ENCODE results near the gene PRKAR1A. TPM values are rescaled to one million over a fixed set of nuclear protein-coding genes. Genes with fewer than 3 reads are reported as not detected.

PRKAR1A gene
- total RNA-seq, 2 donors from 2014 or later: 534 to 672 TPM

DNA sequence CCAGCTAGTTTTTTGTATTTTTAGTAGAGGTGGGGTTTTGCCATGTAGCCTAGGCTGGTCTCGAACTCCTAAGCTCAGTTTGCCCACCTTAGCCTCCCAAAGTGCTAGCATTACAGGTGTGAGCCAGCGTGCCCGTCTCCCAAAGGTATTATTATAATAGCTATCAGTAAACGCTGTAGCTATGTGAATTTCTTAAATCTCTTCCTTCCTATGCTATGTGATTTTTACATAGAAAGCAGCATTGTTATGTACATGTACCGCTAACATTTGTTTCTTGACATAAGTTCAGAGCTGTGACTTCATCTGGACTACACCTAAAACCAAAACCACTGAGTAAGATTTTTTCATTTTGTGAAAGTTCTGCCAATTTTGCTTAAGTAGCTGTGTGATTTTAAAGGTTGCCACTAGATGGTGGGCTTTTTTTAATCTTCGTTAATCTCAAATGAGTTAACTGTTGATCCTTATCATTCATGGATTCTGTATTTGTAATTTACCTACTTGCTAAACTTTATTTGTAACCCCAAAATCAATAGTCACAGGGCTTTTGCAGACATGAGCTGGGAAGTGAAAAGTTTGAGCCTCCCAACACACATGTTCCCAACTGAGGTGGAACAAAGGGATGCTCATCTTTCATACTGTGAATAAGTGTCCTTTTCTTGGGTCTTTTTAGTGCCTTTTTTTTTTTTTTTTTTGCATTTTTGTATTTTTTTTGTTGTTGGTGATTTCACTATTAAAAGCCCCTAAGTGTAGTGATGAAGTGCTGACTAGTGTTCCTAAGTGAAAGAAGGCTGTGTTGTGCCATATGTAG lies 21.9 kb downstream of the PRKAR1A start:
- Histone ChIP-seq H3K4me1 (peaks cover 0 to 12% of the 10 kb centered on the region in 2 donors), H3K9me3 (no peaks in the 10 kb centered on the region), H3K27me3 (no peaks in the 10 kb centered on the region), H3K36me3 (peaks cover 85% of the 10 kb centered on the region), H3K27ac (peak overlapping the region in 1 of 2 donors; percentile 4), H3K4me3 (no peak overlapping the region)
- TF ChIP-seq, protein P1, sequence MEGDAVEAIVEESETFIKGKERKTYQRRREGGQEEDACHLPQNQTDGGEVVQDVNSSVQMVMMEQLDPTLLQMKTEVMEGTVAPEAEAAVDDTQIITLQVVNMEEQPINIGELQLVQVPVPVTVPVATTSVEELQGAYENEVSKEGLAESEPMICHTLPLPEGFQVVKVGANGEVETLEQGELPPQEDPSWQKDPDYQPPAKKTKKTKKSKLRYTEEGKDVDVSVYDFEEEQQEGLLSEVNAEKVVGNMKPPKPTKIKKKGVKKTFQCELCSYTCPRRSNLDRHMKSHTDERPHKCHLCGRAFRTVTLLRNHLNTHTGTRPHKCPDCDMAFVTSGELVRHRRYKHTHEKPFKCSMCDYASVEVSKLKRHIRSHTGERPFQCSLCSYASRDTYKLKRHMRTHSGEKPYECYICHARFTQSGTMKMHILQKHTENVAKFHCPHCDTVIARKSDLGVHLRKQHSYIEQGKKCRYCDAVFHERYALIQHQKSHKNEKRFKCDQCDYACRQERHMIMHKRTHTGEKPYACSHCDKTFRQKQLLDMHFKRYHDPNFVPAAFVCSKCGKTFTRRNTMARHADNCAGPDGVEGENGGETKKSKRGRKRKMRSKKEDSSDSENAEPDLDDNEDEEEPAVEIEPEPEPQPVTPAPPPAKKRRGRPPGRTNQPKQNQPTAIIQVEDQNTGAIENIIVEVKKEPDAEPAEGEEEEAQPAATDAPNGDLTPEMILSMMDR (IDR thresholded peaks at IDR 0.05): peak in 1 of 2 donors; percentile 53
- no peak for DNase-seq (ENCODE audit: low spot score)

- Histone ChIP-seq H3K27me3 (no peaks in the 10 kb centered on the region), H3K27ac (no peak overlapping the region), H3K36me3 (peaks cover 85% of the 10 kb centered on the region), H3K4me3 (no peak overlapping the region), H3K4me1 (peaks cover 0 to 15% of the 10 kb centered on the region in 2 donors), H3K9me3 (no peaks in the 10 kb centered on the region)
- DNase-seq (ENCODE audit: low spot score): no peak
- TF ChIP-seq, protein P1 (IDR thresholded peaks at IDR 0.05): no peak
These were observed 22.5 kb downstream of the PRKAR1A start for GRCh38 chr17:68534695-68535088.

DNA sequence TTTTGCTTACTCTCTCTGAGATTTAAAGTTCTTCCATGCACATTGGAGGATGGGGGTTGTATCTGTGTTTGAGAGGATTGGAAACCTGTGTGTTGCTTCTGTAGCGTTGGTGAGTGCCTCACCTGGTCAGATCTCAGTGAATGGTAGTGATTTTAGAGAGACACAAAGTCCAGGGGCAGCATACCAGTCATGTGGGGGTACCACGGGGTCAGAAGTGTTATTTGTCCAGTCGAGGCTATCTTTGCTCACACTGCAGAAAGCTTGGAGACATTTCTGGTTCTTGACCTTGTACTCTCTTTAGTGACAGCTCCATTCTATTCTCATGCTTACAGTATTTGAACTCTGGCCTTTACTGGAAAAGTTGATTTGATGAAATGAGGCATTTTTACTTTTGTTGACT lies 23.7 kb downstream of the PRKAR1A start:
- no peak overlapping the region for H3K4me3 ChIP-seq
- H3K27me3 ChIP-seq: no peaks in the 10 kb centered on the region
- H3K36me3 ChIP-seq: peaks cover 82% of the 10 kb centered on the region
- no peaks in the 10 kb centered on the region for H3K9me3 ChIP-seq
- DNase-seq (ENCODE audit: low spot score): no peak
- peak overlapping the region; percentile 13 to 22 for H3K27ac ChIP-seq
- peaks cover 0 to 15% of the 10 kb centered on the region in 2 donors for H3K4me1 ChIP-seq
- TF ChIP-seq, protein P1 (IDR thresholded peaks at IDR 0.05): no peak

- H3K27ac ChIP-seq: peak overlapping the region; percentile 35 to 70
- H3K27me3 ChIP-seq: no peaks in the 10 kb centered on the region
- no peak for DNase-seq (ENCODE audit: low spot score)
- H3K9me3 ChIP-seq: no peaks in the 10 kb centered on the region
- H3K4me3 ChIP-seq: no peak overlapping the region
- H3K4me1 ChIP-seq: peaks cover 0 to 15% of the 10 kb centered on the region in 2 donors
- TF ChIP-seq, protein P1 (IDR thresholded peaks at IDR 0.05): peak in 1 of 2 donors; percentile 41
- peaks cover 49% of the 10 kb centered on the region for H3K36me3 ChIP-seq
These were observed 27.6 kb downstream of the PRKAR1A start for GRCh38 chr17:68539548-68540467.

DNA sequence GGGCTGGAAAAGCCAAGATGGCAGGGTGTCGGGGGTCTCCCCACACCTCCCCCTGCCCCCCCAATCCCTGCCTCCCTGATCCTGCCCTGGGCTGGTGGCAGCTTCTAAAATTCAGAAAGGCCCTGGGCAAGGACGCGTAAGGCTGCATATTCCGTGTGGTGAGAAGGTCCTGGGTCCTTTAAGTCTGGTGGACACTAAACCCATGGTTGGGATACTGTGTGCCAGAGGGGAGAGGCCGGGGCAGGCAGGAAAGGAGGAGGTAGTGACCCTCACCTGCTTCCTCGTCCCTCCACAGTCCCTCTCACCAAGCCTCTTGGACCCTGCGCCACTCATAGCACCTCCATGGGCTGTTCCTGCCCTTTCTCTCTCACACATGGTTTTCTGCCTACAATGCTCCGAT lies 28.8 kb downstream of the PRKAR1A start:
- TF ChIP-seq, protein P1 (IDR thresholded peaks at IDR 0.05): no peak
- Histone ChIP-seq H3K4me3 (no peak overlapping the region), H3K4me1 (peaks cover 0 to 9% of the 10 kb centered on the region in 2 donors), H3K27ac (peak overlapping the region; percentile 35 to 70), H3K9me3 (no peaks in the 10 kb centered on the region), H3K27me3 (no peaks in the 10 kb centered on the region), H3K36me3 (peaks cover 40% of the 10 kb centered on the region)
- no peak for DNase-seq (ENCODE audit: low spot score)
